C1 segment of cervical spinal cord (tissue), 14 donors: ENCODE data around the gene PDLIM5.
"Not testable (repeated sequence)": the region's sequence is repeated elsewhere in the genome, so short reads cannot be mapped to it uniquely, and the experiment has no call there.

ENCODE experiments used
- DNase-seq, 14 donors: peaks; one replicate each; lab custom pipeline; 2025; lab: John Stamatoyannopoulos, UW

The PDLIM5 gene

DNA sequence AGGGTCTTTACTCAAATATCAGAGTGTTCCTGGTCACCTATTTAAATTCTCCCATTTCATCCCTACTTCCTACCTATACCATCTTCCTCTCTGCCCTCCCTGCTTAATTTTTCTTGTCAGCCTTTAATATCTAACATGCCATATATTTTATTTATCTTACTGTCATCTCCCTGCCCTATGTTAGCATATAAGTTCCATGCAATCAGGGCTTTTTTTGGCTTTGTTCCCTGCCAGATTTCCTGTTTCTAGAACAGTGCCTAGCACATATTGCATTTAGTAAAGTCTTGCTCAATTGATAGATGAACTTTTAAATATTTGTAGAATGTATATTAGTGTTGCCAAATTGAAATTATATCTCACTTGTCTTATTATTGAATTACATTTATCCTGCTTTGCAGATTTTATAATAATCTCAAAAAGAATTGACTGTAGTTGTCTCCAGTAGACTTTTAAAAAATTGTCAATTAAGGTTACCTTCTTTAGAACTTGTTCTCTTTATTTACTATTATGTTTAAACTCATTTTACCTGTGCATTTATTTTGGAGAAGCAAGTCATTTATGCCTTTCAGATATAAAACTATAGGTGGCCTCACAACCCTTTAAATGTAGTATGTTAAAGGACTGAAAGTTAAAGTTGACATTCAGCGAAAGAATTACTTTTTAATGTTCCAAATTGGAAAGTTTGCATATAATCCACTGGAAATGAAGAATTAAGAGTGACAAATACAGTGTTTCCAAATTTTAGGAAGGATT lies 197.8 kb downstream of the PDLIM5 start:
- no peak for DNase-seq

- no peak for DNase-seq
Measured at GRCh38 chr4:94650134-94650495, 198.4 kb downstream of the PDLIM5 start.

- DNase-seq = no peak
Measured at GRCh38 chr4:94650690-94651089, 198.9 kb downstream of the PDLIM5 start.

DNA sequence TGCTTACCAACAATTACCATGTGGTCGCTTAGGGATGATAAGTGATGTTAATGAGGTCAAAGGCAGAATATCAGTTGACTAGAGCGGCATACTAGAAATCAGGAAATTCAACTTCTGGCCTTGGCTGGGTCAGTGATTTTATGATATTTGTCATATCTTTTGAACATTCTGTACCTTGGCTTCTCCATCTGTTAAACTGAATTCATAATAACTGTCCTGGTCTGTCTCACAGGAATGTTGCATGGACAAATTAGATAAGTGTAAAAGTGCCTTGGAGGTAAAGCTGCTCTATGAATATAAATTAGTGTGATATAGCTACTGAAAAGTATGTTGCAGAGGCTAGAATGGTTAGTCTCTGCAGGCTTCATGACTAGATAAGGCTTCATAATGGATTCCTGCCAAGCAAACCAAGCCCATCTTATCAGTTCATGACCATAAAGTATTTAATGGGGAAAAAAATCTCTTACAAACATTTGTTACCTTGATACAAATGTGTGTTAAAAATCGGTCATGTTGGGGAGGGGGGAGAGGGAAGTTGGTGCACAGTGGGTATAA lies 201.4 kb downstream of the PDLIM5 start:
- DNase-seq = no peak

DNA sequence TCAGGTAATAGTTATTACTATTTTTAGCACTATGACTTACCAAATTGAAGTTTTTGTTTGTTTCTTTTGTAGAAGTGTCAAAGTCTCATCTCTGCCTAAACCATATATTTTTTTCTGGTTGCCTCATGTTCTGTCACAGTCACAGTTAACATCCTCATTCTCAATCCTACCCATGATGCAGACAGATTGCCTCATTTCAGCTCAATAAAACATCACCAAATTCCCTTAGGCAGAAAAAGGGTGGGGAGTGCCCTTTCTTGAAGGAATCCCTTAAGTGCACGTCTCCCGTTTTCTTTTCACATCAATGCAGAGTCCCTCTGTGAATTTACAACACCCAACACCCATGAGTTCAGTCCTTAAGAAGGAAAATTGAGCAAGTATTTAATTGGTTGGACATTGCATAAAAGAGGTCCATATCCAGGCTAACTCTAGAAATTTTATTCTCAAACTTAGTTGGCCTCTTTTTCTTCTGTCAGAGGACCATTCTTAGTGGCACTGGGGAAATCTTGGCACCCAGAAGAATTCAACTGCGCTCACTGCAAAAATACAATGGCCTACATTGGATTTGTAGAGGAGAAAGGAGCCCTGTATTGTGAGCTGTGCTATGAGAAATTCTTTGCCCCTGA lies 202.4 kb downstream of the PDLIM5 start:
- no peak for DNase-seq

DNA sequence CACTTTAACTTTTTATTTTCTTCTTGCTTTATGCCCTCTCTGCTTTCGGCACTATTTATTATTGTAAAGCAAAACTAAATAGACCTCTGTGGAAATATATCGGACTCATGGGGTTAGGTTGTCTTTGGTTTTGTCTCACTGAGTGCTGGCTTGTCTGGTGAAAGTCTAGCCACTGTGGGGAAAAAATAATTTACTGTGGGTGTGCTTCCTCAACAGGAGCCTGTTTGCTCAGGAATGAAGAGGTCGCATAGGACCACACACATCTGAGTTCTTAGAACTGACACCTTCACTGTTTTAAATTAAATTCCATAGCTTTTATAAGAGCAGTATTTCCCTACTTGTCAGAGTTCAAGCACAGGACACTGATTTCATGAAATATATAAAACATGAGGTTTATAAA lies 203.0 kb downstream of the PDLIM5 start:
- no peak for DNase-seq

GRCh38 chr4:94660614-94661013 lies 208.9 kb downstream of the PDLIM5 start:
- DNase-seq = no peak

DNA sequence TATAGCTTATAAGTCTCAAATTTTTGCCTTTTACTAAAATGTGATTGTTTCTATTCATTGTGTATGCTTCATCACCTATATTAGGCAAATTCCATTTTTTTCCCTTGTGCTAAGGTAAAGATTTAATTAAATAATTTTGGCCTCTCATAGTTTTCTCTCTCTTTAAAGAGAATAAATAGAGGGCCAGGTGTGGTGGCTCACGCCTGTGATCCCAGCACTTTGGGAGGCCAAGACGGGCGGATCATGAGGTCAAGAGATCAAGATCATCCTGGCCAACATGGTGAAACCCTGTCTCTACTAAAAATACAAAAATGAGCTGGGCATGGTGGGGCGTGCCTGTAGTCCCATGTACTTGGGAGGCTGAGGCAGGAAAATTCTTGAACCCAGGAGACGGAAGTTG lies 213.3 kb downstream of the PDLIM5 start:
- DNase-seq = not testable (repeated sequence)

DNA sequence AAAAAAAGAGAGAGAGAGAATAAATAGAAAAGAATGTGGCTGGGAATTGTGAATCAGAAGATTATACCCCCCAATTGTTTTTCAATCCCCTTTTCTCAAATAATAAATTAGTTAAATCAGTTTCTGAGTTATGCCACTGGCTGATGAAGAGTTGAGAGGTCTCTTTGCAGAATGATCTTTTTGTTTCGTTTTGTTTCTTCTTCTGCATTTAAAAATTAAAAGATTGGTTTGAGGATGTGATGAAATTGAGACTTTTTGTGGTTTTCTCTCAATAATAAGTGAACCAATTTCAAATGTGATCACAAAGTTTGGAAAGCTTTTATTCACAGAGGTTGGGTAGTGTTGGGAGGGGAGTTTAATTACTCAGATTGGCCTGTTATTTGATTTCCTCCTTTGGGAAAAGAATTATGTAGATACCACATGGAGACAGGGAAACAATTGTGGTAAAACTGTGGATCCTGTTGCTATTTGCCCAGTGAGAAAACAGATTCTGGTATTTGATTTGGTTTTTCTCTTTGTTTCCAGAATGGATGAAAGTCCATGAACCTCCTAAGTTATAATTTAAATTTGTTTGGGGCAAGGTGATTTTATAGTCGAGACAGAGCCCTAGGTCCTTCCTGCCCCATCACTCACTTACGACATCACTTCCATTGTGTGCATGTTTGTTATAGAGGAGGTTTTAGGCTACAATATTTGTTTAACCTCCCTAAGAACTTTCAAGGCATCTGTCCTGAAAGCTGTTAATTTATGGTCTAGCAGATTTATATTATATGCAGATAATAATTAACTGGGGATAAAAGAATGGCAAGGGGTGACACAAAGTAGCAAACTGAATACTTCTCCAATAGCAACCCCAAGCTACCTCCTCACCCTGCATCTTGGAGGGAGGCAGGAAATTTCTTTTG lies 214.0 kb downstream of the PDLIM5 start:
- DNase-seq = no peak

- DNase-seq = no peak
Measured at GRCh38 chr4:94668724-94669123, 217.0 kb downstream of the PDLIM5 start.

DNA sequence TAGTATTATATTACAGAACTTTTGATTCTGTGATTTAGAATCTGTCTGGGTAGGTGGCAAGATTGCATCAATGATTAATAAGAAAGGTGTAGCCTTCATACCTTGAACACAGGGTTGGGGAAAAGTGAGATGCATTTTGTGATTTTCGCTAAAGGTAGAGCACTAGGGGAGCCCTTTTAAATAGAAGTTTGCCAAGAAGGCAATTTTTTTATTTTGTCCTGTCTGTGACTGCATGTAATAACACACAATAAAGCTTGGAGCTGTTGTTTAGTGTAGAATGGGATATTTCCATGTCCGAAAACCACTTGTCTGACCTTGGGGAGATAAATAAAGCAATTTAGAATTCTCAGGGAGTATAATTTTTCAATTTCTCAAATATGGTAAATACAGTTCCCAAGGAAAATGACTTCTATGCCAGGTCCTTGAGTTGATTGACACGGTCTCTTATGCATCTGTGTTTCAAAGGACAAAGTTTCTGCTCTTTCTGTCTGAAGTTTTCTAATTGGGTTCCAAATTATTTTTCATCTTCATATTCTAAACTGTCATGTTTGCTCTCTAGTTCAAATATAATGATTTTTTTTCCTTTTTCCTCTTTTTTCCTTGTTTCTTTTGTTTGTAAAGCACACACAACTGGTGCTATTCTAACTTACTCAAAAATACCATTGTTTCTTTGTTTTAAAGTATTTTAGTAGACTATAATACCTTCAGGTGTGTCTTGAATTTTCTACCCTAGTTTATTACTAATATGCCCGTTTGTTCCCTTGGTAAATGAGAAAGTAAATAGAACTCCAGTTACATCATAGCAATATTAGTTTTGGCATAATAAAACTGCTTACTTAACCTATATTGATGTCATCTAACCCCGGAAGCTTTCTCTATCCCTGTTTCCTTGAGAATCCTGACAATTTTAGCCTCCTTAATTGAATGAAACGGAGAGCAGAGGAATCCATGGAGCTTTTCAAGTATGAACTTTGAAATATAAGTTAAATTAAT lies 218.2 kb downstream of the PDLIM5 start:
- DNase-seq = no peak

- DNase-seq = no peak
Measured at GRCh38 chr4:94671113-94671512, 219.4 kb downstream of the PDLIM5 start.

DNA sequence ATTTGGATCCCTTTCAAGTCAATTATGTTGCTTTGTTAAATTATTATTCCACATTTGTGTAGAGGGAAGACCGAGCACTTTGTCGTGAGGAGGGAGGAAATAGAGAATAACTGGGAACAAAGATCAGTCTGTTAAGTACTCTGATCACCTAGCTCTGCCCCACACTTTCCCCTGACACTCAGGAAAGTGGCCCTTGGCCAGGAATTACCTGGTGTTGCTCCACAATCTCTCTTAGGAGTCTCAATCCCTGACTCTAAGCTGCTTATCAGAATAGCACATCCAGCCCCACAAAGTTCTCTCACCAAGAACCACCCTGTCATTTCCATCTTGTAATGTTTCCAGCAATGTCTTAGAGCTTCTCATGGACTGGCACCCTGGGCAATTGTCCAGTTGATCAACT lies 222.2 kb downstream of the PDLIM5 start:
- DNase-seq = no peak

GRCh38 chr4:94676970-94677369 lies 225.2 kb downstream of the PDLIM5 start:
- DNase-seq = no peak

DNA sequence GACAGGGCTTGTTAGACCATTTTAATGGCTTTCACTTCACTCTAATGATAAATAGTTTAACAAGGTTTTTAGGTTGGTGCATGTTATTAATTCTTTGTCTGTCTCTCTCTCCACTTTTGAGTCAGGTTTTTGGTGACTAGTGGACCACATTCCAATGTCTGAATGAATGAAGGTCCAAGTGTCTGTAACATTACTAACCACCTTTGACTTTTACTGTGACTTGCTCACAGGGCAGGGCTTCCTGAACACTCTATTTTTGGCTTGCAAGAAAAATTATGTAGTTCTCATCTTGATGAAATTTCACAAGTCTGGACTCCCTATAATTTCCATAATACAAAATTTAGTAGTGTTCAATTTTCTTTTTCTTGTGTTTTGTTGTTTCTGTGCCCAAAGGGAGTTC lies 227.2 kb downstream of the PDLIM5 start:
- no peak for DNase-seq

DNA sequence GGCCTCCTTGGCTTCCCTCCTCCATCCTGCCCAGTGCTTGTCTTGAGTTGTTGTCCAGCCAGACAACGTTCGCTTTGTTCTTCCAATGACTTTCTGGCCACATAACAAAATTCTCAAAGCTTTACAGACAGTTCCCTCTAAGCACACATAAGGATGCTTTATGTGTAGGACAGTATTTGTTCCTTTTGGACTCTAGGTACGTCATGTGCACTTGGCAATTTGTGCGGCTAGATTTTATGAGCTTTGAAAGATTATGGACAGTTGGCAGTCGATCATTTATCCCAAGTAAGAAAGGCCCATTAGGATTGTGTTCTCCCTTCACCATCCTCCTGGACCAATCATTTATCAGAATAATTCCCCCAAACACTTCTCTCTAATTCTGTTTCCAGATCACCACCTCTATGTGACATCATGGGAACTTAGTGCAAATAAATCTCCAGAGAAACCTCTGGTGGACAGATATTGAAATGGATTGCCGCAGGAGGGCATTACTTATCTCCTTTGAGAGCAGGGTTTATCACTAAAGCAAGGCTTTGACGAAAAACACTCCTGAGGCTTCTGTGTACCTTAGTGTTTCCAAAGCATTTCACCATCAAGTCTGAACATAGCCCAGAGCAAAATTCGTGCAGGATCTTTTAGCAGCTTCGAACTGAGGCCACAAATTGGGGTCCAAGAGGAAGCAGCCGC lies 228.6 kb downstream of the PDLIM5 start:
- no peak for DNase-seq

- DNase-seq = no peak
Measured at GRCh38 chr4:94686086-94686485, 234.3 kb downstream of the PDLIM5 start.

DNA sequence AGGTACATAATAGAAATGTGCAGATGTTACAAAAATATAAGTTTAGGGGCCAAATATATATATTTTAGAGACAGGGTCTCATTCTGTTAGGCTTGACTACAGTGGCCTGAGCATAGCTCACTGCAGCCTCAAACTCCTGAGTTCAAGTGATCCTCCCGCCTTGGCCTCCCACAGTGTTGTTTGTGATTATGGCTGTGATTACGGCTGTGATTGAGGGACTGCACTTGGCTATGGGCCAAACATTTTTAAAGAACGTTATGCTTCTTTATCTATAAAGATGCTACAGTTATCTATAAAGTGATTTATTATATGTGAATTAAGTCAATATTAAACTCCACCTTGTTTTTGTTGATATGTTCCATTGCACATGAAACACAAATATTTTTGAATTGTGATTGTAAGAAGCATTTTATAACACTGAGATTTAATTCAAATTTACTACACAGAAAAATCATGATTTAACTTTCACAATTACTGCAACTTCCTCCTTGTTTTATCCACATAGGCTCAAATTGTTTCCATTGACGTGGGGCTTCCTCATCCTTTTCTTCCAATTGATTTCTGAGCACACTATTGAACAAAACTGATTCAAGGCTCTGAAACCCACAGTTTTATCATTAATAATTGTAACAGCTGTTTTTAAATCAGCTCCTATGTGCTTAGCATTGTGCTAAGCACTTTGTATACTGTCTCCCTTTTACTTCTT lies 237.6 kb downstream of the PDLIM5 start:
- no peak for DNase-seq

DNA sequence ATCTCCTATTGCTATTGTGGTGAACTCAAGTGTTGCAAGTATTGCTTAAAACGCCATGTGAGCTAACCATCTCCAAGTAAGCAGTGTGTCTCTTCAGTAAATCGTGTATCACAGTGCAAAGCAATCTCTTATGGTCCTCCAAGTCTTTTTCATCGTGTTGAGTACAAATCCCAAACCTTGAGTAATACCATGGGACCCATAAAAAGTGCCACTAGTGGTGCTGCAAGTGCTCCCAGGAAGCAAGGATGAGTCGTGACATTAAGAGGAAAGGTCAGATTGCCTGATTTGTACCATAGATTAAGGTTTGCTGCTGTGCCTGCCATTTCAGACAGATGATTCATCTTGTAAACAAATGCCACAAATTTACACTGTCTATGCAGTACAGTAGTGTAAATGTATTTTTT lies 239.1 kb downstream of the PDLIM5 start:
- no peak for DNase-seq

DNA sequence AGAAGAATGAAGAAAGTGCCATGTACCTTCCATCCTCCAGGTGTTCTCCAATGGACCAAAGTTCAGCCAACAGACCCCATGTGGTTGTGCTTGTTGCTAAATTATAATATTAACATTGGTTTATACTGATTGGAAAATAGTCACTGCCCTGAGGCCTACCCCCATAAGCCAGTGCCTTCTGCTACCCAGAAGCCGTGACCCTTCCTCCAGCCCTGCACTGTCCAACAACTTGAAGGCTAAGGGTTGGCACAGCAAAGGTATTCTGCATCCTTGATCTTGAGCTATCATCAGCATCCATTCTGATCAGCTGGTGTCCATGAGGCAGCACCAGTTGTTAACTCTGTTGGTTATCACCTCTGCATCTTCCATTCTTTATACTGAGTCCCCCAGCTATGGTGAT lies 239.8 kb downstream of the PDLIM5 start:
- no peak for DNase-seq
